Stimulated activated CD4-positive, alpha-beta T cell treated with anti-CD3 and anti-CD28 coated beads, Interleukin-2, amount 100 ng/mL, for 48 hours (primary cell): ENCODE results near the gene SRL.
"Not testable (repeated sequence)": the region's sequence is repeated elsewhere in the genome, so short reads cannot be mapped to it uniquely, and the experiment has no call there.

Experiments used
- DNase-seq, 2 donors: peaks; one replicate each; pipeline ENCODE4 v3.0.0-alpha.2; 2020

SRL gene

DNA sequence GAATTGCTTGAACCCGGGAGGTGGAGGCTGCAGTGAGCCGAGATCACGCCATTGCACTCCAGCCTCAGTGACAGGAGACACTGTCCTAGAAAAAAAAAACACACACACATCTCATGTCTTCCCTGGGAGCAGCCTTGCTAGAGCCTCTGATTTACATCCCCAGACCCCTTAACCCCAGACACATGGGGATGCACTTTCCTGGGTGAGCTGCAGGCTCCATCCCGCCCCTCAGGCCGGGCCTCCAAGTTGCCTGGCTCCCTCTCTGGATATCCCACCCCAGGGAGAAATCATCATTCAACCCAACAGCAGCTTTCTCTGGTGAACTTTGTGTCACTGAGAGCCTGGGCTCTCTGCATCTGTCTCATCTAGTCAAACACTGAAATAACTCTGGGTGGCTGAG is 21.5 kb downstream of the SRL start:
- no peak for DNase-seq

DNA sequence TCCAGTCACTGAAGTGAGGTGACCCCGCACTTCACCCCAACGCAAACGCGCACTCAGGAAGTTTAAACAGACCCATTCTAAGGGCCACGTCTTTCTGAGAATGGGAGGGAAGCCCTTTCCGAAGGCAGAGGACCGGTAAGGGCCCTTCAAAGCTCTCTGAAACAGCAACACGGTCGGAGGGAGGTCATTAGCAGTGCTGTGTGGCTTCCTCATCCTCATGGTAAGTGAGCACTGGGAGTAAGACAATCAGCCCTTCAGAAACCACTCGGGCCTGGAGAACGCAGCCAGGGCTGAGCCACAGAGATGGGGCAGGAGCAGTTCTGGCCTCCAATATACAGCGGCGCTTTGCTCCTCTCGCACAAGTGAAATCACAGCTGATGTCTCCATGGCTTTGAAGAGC is 23.7 kb downstream of the SRL start:
- DNase-seq = no peak

- no peak for DNase-seq
These were observed 24.4 kb downstream of the SRL start for GRCh38 chr16:4217204-4218131.

- DNase-seq = no peak
These were observed 25.3 kb downstream of the SRL start for GRCh38 chr16:4216596-4216995.

- DNase-seq = no peak
These were observed 26.8 kb downstream of the SRL start for GRCh38 chr16:4215106-4215505.

- DNase-seq = no peak
These were observed 27.7 kb downstream of the SRL start for GRCh38 chr16:4214215-4214621.

GRCh38 chr16:4213737-4214136 is 28.1 kb downstream of the SRL start:
- DNase-seq = no peak

GRCh38 chr16:4212934-4213296 is 29.0 kb downstream of the SRL start:
- no peak for DNase-seq

- no peak for DNase-seq
These were observed 29.5 kb downstream of the SRL start for GRCh38 chr16:4212211-4212933.

DNA sequence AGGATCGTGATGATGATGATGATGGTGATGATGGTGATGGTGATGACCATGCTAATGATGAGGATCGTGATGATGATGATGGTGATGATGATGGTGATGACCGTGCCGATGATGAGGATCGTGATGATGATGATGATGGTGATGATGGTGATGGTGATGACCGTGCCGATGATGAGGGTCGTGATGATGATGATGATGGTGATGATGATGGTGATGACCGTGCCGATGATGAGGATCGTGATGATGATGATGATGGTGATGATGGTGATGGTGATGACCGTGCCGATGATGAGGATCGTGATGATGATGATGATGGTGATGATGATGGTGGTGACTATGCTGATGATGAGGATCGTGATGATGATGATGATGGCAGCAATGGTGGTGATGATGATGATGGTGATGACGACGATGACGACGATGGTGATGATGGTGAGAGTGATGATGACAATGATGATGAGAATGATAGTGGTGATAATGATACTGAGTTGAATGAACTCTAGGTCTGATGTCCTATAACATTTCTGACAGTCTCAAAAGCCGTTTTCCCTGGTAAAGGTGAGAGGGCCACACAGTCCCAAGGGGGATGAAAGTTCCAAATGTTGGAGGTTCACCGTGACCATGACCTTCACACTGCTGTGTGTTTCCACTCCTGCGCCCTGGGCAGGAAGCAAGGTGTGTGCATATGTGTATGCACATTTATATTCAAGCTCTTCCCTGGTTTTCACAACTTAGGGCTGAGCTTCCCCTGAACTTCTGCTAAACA is 30.3 kb downstream of the SRL start:
- DNase-seq = not testable (repeated sequence)

DNA sequence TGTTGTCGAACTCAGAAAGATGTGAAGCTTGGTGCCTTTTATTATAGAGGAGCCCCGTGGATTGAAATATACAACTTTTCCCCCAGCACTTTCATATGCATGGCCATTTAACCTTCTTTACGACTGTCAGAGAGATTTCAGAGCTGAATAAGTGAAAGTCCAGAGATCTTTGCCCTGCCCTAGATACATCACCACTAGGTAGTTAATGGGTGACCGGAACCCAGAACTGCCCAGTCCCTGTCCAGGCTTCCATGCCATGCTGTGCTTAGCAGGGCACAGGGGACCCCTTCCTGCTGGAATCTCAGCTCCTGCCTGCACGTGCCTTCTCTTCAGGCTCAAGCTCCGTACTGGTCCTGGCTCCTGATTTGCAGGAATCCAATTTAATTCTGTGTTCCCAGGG is 32.2 kb downstream of the SRL start:
- no peak for DNase-seq

DNA sequence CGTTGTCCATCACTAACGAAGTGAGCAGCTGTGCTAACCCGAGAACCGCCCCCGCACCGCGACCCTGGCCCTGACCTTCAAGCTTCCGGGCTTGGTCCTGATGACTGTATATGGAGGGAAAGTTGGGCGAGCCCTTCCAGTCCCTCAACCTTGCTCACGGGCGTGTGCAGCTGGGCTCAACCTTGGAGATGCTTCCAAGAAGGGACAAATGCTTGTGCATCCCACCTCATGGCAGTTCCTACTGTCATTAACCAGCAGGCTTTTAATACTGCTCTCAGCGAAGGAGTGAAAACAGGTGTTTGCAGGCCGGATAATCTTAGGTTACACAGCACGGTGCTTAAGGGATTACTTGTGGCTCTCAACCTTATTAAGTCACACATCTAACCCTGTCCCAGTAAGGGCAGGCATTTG is 33.5 kb downstream of the SRL start:
- DNase-seq = no peak

- no peak for DNase-seq
These were observed 34.1 kb downstream of the SRL start for GRCh38 chr16:4207683-4208340.

DNA sequence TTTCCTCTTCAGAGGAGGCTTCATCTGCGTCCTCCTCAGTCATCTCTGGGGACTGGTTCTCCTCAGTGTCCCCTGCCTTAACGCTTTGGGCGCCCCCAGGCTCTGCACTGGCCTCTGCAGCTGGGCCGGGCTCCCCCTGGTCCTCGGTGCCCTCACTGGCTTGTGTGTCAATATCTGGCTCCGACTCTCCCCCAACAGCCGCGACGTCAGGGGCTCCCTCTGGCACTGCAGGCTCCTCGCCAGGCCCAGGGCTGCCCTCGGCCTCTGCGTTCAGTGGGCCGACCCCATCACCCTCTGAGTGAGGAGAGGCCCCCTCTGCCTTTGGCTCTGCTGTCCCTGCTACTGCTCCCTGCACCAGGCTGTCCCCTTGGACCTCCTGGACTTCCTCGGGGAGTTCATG is 34.7 kb downstream of the SRL start:
- DNase-seq = no peak

GRCh38 chr16:4206680-4207079 is 35.2 kb downstream of the SRL start:
- no peak for DNase-seq

DNA sequence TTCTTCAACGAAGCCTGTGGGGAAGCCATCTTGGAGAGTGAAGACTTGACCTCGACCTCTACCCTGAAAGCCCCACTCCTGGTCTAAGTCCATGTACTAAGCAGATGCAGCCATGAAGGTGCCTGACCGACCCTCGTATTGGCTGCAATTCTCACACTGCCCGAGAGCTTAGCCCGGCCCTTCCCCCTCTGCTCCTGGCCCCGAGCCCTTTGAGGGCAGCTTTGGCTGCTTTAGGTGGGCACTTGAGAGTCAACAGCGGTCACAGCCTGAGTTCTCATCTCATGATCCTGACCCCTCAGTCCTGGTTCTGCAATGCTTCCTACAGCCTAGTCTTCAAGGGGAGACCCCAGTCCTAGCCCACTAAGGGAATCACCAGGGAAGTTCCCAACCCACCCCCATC is 35.9 kb downstream of the SRL start:
- no peak for DNase-seq

DNA sequence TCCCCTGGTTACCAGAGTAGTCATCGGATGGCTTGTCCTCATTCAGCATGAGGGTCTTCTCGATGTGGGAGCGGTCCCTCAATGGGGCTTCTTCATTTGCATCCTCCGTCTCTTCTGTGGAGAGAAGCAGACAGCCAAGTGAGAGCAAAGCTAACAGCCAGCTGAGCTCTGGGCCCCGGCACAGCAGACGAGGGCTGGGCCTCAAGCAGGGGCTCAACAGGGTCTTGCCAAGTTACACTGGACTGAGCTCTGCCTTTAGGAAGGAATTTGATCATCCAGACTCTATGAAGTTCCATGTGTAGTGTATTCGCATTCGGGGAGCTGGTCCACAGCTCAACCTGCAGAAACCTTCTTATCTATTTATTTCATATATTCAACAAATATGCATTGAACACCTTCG is 37.4 kb downstream of the SRL start:
- no peak for DNase-seq

DNA sequence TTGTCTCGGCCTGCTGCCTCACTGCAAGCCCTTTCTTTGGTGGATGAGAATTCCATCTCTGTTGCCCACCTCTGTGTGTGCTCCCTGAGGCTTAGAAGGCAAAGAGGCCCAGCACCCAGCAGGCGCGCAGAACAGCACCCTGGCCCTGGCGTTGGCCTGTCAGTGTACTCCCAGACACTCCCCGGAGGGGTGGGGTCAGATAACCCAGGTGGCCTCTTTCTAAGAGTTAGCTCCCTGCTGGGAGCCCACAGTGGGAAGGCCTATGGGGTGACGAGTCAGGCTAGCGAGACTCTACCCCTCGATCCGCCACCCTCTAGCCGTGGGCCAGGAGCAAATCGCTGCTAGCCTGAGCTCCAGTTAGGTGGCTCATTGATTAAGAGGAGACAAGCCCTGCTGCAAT is 38.1 kb downstream of the SRL start:
- no peak for DNase-seq

GRCh38 chr16:4202615-4203345 is 39.1 kb downstream of the SRL start:
- no peak for DNase-seq

GRCh38 chr16:4200781-4201137 is 41.1 kb downstream of the SRL start:
- no peak for DNase-seq

DNA sequence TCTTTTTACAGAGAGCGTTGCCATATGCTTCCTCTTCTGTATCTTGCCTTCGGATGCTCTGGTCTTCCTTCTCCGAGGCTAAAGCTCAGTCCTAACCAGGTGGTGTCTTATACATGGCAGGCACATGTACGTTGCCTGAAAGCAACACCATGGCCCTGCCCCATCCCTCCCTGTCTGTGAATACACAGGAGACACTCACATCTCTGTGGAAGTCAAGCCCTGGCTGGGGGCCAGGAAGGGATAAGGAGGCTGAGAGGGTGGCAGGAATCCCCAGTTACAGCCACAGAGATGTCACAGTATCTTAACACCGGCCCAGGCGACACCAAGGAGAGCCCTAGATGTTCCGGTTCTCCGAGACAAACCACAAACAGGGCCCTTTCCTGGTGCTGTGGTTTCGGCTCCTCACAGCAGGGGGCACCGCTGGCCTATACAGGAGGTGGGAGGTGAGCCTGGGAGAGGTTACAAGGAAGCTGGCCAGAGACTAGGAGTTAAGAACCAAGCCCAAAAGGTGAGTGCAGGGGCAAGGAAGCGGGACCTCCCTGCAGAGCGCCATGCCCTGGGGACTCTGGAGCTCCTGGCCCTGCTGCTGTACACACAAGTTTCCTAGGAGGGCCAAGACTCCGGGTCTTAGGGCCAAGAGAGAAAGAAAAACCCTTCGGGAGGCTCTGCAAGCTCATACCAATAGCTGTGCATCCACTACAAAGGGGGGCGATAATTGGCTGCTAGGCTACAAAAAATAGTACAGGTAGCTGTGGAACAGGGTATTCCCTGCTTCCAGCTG is 41.7 kb downstream of the SRL start:
- DNase-seq = peak in 1 of 2 donors; percentile 8

DNA sequence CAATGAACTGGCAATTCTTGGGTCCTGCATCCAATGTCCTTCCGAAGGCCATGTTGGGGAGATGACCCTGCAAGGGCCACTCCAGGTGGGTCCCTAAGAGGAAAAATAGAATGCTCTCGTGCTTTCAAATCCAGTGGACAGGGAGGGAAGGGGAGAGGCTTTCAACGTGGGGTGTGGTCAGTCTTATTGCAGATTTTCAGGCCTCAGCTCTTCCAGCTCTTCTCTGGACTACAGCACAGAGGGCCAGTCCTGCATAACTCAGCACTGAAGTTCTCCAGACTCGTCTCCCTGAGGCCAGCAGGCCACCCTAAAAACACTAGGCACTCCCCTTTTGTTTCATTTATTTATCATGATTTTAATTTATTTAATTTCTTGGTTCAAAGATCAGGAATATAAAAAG is 43.1 kb downstream of the SRL start:
- DNase-seq = no peak
